Heart right ventricle (tissue), 16 donors: ENCODE measurements around the gene C10orf143. TPM values are rescaled to one million over a fixed set of nuclear protein-coding genes. Genes with fewer than 3 reads are reported as not detected.

ENCODE experiments used
- ATAC-seq, 8 donors: fragments of 200-7000 bp; cut with Tn5 transposase; one replicate each; pipeline ENCODE4 v1.9.1; 2020; ENCODE audit warnings: mild to moderate bottlenecking in 8 of 8, moderate library complexity in 8 of 8, moderate number of reproducible peaks in 1 of 8
- DNase-seq, 2 donors: peaks; one replicate each; pipeline ENCODE4 v3.0.0-alpha.2; 2020
- H3K27ac ChIP-seq, 10 donors: fragments of 200-600 bp; sonication (generic) in 2 of 10; one replicate each; pipeline versions ENCODE4 v1.5.0 to v1.8.0; 2020 to 2022; ENCODE audit warnings: mild to moderate bottlenecking in 3 of 10
- H3K27me3 ChIP-seq, 7 donors: fragments of 200-600 bp; one replicate each; pipeline ENCODE4 v1.8.0; 2021 to 2022; ENCODE audit warnings: mild to moderate bottlenecking in 2 of 7
- H3K36me3 ChIP-seq, 9 donors: fragments of 200-600 bp; sonication (generic) in 1 of 9; one replicate each; pipeline versions ENCODE4 v1.5.0 to v1.8.0; 2020 to 2022; ENCODE audit warnings: mild to moderate bottlenecking in 2 of 9
- H3K4me1 ChIP-seq, 9 donors: fragments of 200-600 bp; sonication (generic) in 1 of 9; one replicate each; pipeline versions ENCODE4 v1.5.0 to v1.8.0; 2020 to 2022; ENCODE audit warnings: mild to moderate bottlenecking in 4 of 9
- H3K4me3 ChIP-seq, 10 donors: fragments of 200-600 bp; sonication (generic) in 2 of 10; one replicate each; pipeline versions ENCODE4 v1.5.0 to v1.8.0; 2020 to 2022; ENCODE audit warnings: mild to moderate bottlenecking in 7 of 10, moderate library complexity in 2 of 10
- H3K9me3 ChIP-seq, 11 donors: fragments of 200-600 bp in 10 of 11; sonication (generic) in 2 of 11; one replicate each; pipeline versions ENCODE4 v1.5.0 to v1.8.0; 2013 to 2022; ENCODE audit warnings: mild to moderate bottlenecking in 2 of 11, control low read depth in 1 of 11, moderate library complexity in 1 of 11
- CTCF ChIP-seq, 9 donors: fragments of 200-600 bp; sonication (generic) in 2 of 9; IDR thresholded peaks; one replicate each; pipeline versions ENCODE4 v1.5.0 to v1.8.0; 2021 to 2022; ENCODE audit warnings: antibody characterized with exemption in 9 of 9, mild to moderate bottlenecking in 5 of 9, moderate library complexity in 1 of 9
- WGBS, 2 donors: extraction: QIAGEN DNeasy Blood & Tissue Kit; methylation state at CpG; one replicate each; pipeline ENCODE4 v1.1.7; 2013; ENCODE audit warnings: inconsistent platforms in 1 of 2; 5-methylcytosine and 5-hydroxymethylcytosine counted together
- intact Hi-C, 10 donors: fragments of 100-400 bp; cut with DNase I; formaldehyde crosslinking; loops; one replicate each; pipeline versions ENCODE4 v1.11.1 to v1.14.2; 2022
- polyA plus RNA-seq, 2 donors: library from polyadenylated mRNA; stranded (reverse); fragments of 200-250 nt; gene quantifications; one replicate each; pipeline ENCODE4 v1.2.3, GENCODE V29; 2013
- total RNA-seq, 10 donors: library from RNA; stranded (reverse); fragmentation: NEBNext Ultra II Directional in 3 of 10; extraction: Animal tissue kit (Norgen Biotek cat#: 25700) in 3 of 10; gene quantifications; one replicate each; pipeline versions ENCODE4 v1.2.1 to v1.2.4, GENCODE V29; 2021 to 2023
- donor health status: Arrhythmogenic right ventricular cardiomyopathy.
- donor health status: ischemic (EF 13 %, LVEDD 7.1; RV severe dilation, severe dysfunction).
- donor health status: healthy with polysubstance abuse.
- donor health status: DM: no; HTN: yes; CAD: no.
- donor health status: DM: no; HTN: no; CAD: no.
- donor health status: ischemic (EF 25% LVEDD 6.9; RV normal size, moderate dysfunction).
- donor health status: ischemic (EF 25% LVEDD 5.7; RV mildly dilated, moderate dysfunction).
- donor health status: healthy.
- donor health status: DM: yes; HTN: yes; CAD: no.
- donor health status: Ischemic cardiomyopathy.
- donor health status: ischemic (EF 35%, LVEDD 5.7; RV mildly dilated, moderate dysfunction).
- donor health status: nonischemic (EF 11% LVEDD 7.7; RV severe dilation, severe dysfunction).
- donor health status: DM: yes; HTN: yes; CAD: no.
- donor health status: PGD.
- donor health status: ischemic (EF 29% LVEDD 5.4; RV normal size, mild dysfunction).
- donor health status: nonischemic (EF 23%, LVEDD 6.1; RV moderate dilation, normal function).

The C10orf143 gene
- total and polyA plus RNA-seq, 12 donors = 1.1 to 5.4 (median 2.1) TPM

GRCh38 chr10:130141878-130142277 is 31.2 kb upstream of the C10orf143 start:
- ATAC-seq = no peak

GRCh38 chr10:130141460-130141859 is 30.8 kb upstream of the C10orf143 start:
- no peak for TF ChIP-seq CTCF (IDR thresholded peaks at IDR 0.05)
- Histone ChIP-seq H3K4me3 (no peak overlapping the region), H3K27ac (no peak overlapping the region), H3K27me3 (no peaks in the 10 kb centered on the region), H3K4me1 (peaks cover 11 to 71% (median 52%) of the 10 kb centered on the region in 9 donors), H3K9me3 (no peaks in the 10 kb centered on the region), H3K36me3 (peaks cover 0 to 34% (median under 1%) of the 10 kb centered on the region in 9 donors)
- intact Hi-C loops = no loop called here
- 63 to 71% methylated on average over 1 of the region's 1 CpG for WGBS, 2 donors
- ATAC-seq (no peak), DNase-seq (no peak)

More at GRCh38 chr10:130141878-130142277, 31.2 kb upstream of the C10orf143 start:
- intact Hi-C loops = no loop called here
- Histone ChIP-seq H3K9me3 (no peaks in the 10 kb centered on the region), H3K27me3 (no peaks in the 10 kb centered on the region), H3K36me3 (peaks cover 0 to 38% (median 4%) of the 10 kb centered on the region in 9 donors), H3K4me3 (no peak overlapping the region), H3K27ac (no peak overlapping the region), H3K4me1 (peaks cover 11 to 69% (median 52%) of the 10 kb centered on the region in 9 donors)
- 44 to 54% methylated on average over 2 of the region's 2 CpGs for WGBS, 2 donors
- TF ChIP-seq CTCF (IDR thresholded peaks at IDR 0.05) = no peak
- no peak for DNase-seq

GRCh38 chr10:130141038-130141437 is 30.4 kb upstream of the C10orf143 start:
- WGBS, 2 donors = 88 to 89% methylated on average over 4 of the region's 4 CpGs
- DNase-seq = no peak
- Histone ChIP-seq H3K4me1 (peaks cover 11 to 71% (median 52%) of the 10 kb centered on the region in 9 donors), H3K36me3 (peaks cover 0 to 30% (median 0%) of the 10 kb centered on the region in 9 donors), H3K27me3 (no peaks in the 10 kb centered on the region), H3K9me3 (no peaks in the 10 kb centered on the region), H3K27ac (no peak overlapping the region), H3K4me3 (no peak overlapping the region)
- no peak for TF ChIP-seq CTCF (IDR thresholded peaks at IDR 0.05)
- no peak for ATAC-seq
- intact Hi-C loops = no loop called here

GRCh38 chr10:130140425-130140824 is 29.8 kb upstream of the C10orf143 start:
- ATAC-seq = no peak
- 98 to 100% methylated on average over 1 of the region's 1 CpG for WGBS, 2 donors
- TF ChIP-seq CTCF (IDR thresholded peaks at IDR 0.05) = no peak
- H3K27ac ChIP-seq = no peak overlapping the region
- no peak overlapping the region for H3K4me3 ChIP-seq
- intact Hi-C loops = no loop called here
- no peak for DNase-seq
- no peaks in the 10 kb centered on the region for H3K9me3 ChIP-seq
- peaks cover 11 to 77% (median 58%) of the 10 kb centered on the region in 9 donors for H3K4me1 ChIP-seq
- peaks cover 0 to 24% (median 0%) of the 10 kb centered on the region in 9 donors for H3K36me3 ChIP-seq
- no peaks in the 10 kb centered on the region for H3K27me3 ChIP-seq
